Dermis microvascular lymphatic vessel endothelial cell (primary cell): ENCODE data around the gene VCAN. TPM values are rescaled to one million over a fixed set of nuclear protein-coding genes. Genes with fewer than 3 reads are reported as not detected.
A peak's percentile ranks its signal among the peaks of the same experiment; 100 is the strongest.
"Not testable (repeated sequence)": the region's sequence is repeated elsewhere in the genome, so short reads cannot be mapped to it uniquely, and the experiment has no call there.

ENCODE experiments used
- DNase-seq, 2 donors: peaks; one replicate each; pipeline versions ENCODE4 v3.0.0 to v3.0.0-alpha.2; 2010; ENCODE audit warnings: low read depth in 2 of 2
- total RNA-seq: library from RNA; depleted of rRNA; stranded (reverse); fragments of >200 nt; gene quantifications from 2 replicates; pipeline ENCODE4 v1.2.1, GENCODE V29; 2014

Gene VCAN
- 0.25 and 0.51 TPM in 2 replicates for total RNA-seq

DNA sequence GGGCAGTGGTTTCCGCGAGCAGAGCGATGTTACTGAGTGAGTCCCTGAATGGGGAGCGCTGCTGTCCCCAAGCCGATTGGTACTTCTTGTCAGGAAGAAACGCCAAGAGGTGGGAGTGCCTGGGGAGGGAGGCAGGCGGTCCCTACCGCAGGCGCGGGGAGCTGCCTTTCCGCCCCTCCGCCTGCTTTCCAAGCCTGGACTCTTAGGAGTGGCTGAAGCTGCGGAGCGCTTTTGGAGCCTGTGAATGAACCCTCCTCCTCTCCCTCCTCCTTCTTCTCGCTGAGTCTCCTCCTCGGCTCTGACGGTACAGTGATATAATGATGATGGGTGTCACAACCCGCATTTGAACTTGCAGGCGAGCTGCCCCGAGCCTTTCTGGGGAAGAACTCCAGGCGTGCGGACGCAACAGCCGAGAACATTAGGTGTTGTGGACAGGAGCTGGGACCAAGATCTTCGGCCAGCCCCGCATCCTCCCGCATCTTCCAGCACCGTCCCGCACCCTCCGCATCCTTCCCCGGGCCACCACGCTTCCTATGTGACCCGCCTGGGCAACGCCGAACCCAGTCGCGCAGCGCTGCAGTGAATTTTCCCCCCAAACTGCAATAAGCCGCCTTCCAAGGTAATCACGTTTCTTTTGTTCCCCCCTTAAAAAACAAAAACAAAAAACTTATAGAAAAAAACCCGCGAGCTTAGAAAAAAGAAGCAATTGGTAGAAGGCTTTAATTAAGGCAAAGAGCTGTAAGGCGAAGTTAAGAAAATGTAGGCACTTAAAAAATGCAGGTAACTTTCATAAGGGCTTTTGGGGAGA is at the start of gene VCAN:
Gene VCAN, plus strand, starts transcription at position 340 of the 808 bp plus-strand sequence. CDS start 11,775 bp downstream, outside the sequence.
- DNase-seq: peak in 1 of 2 donors; percentile 1

DNA sequence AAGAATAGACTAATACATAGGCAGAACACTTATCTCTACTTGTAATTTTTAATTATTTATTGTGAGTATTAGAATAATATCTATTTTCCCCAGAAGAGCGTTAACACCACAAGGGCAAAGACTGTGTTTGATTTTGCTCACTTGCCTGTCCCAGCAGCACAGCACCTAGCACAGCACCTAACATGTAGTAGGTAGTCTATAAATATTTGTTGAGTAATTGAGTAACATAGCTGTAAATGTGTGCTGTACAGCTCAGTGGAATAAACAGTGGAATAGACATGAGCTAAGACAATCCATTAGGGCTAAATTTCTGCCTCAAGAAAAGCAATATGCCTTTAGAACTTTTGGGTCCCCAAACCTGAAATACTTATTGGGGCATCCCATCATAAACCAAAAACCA is 49.3 kb upstream of the VCAN start:
- no peak for DNase-seq

DNA sequence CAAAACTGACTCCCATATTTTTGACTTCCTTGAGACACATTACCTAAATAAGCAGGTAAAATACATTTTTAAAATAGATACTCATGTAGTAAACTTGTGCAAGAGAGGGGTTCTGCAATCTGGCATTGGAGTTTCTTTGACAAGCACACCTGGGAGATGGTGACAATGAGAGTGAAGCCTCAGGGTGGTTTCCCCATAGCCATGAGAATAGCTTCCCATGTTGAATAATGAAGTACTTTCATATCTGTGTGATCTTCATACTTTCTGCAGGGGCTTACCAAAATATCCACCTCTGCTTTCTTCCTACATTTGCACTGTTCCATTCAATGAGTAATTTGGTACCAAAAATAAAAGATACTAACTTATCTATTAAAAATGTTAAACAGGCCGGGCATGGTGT is 44.7 kb upstream of the VCAN start:
- DNase-seq: no peak

- no peak for DNase-seq
Observed at GRCh38 chr5:83428126-83428525, 43.4 kb upstream of the VCAN start.

GRCh38 chr5:83428890-83429289 is 42.7 kb upstream of the VCAN start:
- no peak for DNase-seq

DNA sequence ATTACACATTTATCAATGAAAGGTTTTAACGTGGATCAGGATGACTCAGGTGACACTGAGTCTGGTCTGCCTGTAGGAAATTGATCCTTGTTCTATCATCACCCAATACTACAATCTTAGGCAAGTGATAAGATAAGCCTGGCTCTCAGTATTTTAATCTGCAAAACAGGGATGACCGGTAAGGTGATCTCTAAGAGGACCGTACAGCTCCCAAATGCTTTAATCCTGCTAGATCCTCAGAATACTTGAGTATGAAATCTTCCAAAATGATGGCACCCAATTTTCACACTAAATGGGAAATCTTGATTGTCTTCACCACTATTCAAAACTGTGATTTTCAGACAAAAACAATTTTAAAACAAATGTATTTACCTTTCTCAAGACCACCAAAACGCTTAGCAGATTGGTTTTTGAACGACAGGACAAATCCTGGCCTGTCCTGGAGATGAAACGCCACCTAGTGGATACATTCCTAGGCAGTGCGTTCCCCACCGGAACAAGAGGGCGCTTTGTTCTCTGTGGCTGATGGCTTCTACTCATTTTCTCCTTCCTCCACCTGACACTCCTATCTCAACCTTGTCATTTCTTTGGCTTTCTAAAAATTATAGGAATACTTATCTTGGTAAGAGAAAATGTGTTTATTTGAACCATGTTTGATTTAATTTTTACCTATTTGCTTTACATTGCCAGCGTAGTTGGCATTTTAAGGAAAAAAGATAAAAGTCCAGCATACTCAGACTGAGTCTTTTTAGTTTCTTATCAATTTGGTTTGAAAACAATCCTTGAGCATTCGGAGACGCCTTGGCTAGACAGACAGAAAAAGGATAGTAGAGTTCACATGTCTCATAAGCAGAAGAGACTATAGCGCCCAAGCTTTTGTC is 41.2 kb upstream of the VCAN start:
- peak; percentile 42 to 69 for DNase-seq

- no peak for DNase-seq
Observed at GRCh38 chr5:83433891-83434290, 37.7 kb upstream of the VCAN start.

DNA sequence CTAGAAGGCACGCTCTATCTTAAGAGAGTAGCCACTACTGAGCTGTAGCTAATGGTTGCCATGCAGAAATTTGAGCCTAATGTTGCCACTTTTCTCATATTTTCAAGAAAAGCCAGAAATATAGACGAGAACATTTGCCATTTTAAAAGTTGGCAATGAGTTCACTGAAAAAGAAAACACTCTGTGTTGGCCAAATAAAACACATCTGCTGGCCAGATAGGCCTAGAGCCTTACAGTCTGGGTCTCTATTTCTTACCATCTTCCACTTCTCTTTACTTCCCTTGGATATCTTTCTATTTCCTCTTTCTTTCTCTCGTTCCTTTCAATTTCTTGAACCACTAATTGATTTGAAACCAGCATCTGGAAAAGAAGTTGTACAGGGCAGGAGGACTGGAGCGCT is 36.6 kb upstream of the VCAN start:
- DNase-seq: no peak

GRCh38 chr5:83436276-83436675 is 35.3 kb upstream of the VCAN start:
- no peak for DNase-seq

GRCh38 chr5:83437697-83438096 is 33.8 kb upstream of the VCAN start:
- DNase-seq: not testable (repeated sequence)

- DNase-seq: no peak
Observed at GRCh38 chr5:83440826-83441225, 30.7 kb upstream of the VCAN start.

DNA sequence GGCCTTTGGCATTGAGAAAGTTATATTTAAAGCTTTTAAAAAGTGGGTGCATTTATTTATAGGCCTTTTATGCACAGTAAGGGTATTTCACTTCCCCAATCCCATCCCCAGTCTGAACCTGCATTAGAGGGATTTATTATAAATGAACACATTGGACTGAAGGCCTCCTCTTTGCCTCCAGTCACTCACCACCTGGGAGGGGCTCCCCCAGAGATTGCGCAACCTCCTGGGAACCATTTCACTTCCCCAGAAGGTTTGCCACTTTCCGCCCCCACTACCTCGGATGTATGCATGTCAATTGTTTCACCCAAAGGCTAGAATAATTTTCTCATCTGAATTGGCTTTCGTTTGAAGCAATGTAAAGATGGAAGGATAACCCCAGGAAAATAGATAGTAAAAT is 29.8 kb upstream of the VCAN start:
- no peak for DNase-seq

GRCh38 chr5:83443534-83443933 is 28.0 kb upstream of the VCAN start:
- DNase-seq: no peak

GRCh38 chr5:83444445-83444844 is 27.1 kb upstream of the VCAN start:
- no peak for DNase-seq

- DNase-seq: no peak
Observed at GRCh38 chr5:83446253-83446947, 25.1 kb upstream of the VCAN start.

DNA sequence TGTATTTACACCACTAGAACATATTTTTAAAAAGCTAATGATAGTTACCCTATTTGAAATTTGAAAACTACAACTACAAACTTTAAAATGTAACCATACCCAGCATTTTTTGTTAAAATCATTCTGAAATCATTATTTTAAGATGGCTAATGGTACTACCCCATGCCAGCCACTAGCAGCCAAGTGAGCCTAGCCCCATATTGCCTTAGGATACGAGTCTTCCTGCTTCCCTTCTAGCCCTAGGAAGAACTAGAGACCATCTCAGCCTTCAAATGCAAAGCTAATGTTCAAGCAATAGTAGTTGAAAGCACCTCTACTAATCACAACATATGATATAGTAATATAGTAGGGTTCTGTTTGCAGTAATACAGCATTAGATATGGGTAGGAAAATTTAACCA is 24.0 kb upstream of the VCAN start:
- DNase-seq: no peak

DNA sequence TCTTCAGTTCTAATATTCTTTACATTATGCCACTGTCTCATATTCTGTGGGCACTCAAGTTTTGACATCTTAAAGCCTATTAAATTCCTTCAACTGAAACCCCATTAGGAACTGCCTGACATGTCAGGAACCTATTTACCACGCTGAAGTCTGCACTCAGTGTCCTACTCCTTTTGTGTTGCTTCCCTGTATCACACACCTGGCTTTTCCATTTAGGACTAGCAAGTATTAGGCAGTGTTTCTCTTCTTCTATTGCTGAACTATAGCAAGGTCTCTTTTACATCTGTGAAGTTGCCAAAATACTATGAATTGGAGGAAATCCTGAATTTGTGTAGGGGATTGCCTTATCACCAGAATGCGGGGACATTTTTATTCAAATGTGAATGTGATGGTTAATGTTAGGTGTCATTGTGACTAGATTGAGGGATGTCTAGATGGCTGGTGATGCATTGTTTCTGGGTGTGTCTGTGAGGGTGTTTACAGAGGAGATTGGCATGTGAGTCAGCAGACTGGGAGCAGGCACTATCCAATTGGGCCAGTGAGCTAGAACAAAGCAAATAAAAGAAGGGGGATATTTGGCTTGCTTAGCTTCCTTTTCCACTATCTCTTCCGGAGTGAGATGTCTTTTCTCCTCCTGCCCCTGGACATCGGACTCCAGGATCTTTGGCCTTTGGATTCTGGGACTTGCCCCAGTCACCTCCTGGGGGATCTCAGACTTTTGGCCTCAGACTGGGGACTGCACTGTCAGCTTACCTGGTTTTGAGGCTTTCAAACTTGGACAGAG is 21.2 kb upstream of the VCAN start:
- peak; percentile 60 to 81 for DNase-seq

DNA sequence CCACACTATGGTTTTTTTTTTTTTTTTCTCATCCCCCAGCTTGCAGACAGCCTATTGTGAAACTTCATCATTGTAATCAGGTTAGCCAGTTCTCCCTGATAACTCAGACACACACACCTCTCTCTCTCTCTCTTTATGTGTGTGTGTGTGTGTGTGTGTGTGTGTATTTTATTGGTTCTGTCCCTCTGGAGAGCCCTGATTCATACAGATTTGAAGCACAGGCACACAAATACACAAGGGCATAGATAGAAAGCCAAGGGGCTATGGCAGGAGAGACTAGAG is 20.6 kb upstream of the VCAN start:
- peak; percentile 5 to 50 for DNase-seq

GRCh38 chr5:83451955-83452354 is 19.6 kb upstream of the VCAN start:
- DNase-seq: no peak

DNA sequence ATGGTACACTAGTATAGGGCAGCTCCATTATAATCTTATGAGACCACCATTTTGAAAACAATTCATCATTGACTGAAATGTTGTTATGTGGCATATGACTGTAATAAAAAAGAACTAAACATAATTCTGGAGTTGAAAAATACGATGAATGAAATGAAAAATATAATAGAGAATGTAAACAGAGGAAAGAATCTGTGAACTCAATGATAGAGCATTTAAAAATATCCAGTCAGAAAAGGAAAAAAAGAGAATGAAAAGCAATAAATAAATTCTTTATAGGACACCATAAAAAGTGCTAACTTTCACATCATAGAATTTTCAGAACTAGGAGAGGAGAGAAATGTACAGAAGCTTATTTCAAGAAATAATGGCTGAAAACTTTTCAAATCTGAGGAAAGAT is 17.6 kb upstream of the VCAN start:
- DNase-seq: no peak

DNA sequence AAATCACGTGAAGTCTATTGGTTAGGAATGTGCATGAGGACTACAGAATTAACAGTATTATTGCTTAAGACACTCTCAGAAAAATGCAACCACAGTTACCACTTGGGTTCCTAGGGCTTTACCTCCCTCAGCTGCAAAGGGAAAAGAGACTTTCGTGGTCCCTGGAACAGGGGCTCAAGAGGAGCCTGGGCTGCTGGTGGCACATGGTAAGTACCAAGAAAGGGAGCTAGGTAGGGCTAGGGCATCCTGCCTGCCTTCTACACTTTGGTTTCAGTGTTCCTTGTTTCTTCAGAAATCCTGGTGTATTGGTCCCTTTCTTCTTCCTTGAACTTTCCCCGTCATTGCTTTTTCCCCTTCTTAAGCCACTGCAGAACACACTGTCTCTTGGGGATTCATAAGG is 7.3 kb upstream of the VCAN start:
- no peak for DNase-seq
